Stimulated activated CD8-positive, alpha-beta memory T cell treated with anti-CD3 and anti-CD28 coated beads, Interleukin-4, amount 100 ng/mL, for 1 hour (primary cell): ENCODE results near the gene LRRC7.

Source experiments
- DNase-seq, 2 donors: peaks; one replicate each; pipeline ENCODE4 v3.0.0-alpha.2; 2020; ENCODE audit warnings: low read depth in 2 of 2, low spot score in 1 of 2

Gene LRRC7

DNA sequence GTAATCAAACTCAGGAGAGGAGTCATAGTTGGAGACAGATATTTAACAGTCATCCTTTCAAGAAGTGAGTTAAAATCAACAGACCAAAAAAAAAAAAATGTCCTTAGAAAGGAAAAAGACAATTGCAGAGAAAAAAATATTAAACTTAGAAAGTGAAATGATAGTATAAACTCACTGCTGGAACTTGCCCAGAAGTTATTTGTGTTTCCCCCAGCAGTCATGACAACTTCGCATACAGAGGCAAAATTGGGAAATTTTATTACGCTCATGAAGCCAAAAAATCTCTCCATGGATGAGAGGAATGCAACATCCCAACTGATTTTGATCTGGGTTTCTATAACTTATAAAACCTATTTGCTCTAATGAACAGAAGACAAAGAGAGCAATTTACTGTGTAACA lies 198.2 kb downstream of the LRRC7 start:
- no peak for DNase-seq

DNA sequence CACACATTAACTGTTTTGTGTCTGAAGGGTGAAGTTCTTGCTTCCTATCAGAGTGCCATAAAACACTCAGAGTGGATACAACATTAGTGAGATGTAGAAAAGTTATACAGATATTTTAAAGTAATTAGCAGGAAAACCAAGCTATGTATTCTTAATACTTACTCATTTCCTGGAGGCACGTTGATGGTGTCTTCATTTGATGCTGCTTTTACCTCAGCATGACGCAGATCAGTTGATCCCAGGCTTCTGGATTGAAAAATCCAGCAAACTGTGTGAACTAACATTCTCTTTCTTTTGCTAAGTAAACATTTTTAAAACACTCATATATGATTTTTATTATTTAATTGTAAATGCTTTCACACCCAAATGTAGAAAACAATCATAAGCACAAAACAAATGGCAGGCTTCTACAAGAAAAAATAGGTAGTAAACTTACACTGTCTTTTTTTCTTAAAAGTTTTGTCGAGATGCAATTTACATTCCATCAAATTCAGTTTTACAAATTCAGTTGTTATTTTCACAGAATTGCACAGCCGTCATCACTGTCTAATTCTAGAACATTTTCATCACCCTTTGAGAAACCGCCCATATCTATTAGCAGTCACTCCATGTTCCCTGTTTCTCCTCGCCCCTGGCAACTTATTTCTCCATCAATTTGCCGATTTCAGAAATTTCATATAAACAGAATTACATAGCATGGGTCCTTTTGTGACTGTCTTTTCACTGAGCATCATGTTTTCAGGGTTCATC lies 198.9 kb downstream of the LRRC7 start:
- no peak for DNase-seq

DNA sequence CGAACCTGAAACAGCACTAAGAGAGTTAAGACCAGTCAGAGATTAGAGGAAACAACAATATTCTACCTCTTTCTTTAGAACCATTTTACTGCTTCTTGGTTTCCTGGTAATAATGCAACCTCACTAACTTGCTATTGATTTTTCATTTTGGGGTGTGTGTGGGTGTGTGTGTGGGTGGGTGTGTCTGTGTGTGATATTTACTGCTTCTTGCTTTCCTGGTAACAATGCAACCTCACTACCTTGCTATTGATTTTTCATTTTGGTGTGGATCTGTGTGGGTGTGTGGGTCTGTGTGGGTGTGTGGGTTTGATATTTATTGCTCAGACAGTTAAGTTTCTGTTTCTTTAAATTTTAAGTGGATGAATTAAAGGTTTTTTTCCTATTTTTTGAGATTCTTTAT lies 208.8 kb downstream of the LRRC7 start:
- no peak for DNase-seq

- no peak for DNase-seq
Measured at GRCh38 chr1:69777423-69777822, 209.7 kb downstream of the LRRC7 start.

- DNase-seq: no peak
Measured at GRCh38 chr1:69777971-69778370, 210.2 kb downstream of the LRRC7 start.

- DNase-seq: no peak
Measured at GRCh38 chr1:69787151-69787550, 219.4 kb downstream of the LRRC7 start.

DNA sequence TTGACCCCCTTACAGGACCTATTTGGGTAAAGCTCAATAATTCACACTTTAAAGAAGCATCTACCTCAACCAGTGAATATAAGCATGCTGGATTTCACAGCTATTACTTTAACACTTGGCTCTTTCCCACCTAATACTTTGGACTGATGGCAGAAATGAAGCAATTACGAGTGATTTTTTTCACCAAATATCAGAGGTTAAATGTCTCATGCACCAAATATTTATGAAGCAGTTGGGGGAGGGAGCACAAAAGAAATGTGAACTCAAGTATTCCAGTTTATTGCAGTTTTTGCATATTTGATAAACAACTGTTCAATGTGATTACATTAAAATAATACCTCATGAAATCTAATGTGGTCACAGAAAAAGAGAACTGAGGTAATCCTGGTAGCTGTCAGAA lies 223.6 kb downstream of the LRRC7 start:
- no peak for DNase-seq

GRCh38 chr1:69794831-69795230 lies 227.1 kb downstream of the LRRC7 start:
- DNase-seq: no peak

DNA sequence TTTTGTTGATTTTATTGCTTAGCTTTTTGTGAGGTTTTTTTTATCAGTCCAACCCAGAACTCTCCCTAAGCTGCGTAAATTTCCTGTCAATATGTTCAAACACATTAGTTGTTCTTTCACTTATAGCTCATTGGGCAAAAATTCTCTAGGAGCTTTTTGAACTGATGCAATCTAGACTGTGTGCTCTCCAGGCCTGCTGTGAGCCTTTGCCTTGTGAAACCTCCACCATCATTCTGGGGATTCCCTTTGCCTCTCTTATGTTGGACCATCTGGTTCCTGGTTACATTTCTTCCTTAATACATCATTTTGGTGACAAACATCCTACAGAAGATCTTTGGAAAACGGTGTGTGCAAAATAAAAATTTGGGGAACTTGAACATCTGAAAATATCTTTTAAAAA lies 247.2 kb downstream of the LRRC7 start:
- no peak for DNase-seq

DNA sequence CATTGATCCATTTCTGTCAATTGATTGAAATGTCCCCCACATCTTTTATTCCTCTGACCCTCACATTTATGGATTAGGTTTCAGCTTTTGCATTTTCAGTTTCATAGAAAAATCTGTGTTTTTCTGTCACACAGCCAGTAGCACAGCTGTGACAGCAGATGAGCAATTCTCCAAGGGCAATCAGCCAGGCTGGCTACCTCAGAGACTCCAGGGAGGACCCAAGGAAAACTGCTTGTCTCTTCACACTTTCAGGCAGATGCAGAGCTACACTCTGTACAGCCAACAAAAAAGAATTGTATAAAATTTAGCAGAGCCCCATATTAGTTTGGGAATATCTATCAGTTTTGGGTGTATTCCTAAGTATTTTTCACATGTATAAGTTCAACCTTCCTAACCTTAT lies 257.2 kb downstream of the LRRC7 start:
- no peak for DNase-seq

DNA sequence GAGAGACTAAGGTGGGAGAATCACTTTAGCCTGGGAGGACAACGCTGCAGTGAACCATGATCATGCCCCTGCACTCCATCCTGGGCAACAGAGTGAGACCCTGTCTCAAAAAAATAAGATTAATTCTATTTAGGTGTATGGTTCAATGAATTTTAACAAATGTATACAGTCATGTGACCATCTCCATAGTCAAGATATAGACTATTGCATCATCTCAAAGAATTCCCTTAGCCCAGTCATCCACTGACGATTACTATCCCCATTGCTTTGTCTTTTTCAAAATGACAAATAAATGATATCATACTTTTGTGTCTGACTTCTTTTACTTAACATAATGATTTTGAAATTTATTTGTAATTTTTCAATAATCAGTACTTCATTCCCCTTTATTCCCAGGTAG lies 260.0 kb downstream of the LRRC7 start:
- no peak for DNase-seq

- no peak for DNase-seq
Measured at GRCh38 chr1:69833536-69833935, 265.8 kb downstream of the LRRC7 start.

DNA sequence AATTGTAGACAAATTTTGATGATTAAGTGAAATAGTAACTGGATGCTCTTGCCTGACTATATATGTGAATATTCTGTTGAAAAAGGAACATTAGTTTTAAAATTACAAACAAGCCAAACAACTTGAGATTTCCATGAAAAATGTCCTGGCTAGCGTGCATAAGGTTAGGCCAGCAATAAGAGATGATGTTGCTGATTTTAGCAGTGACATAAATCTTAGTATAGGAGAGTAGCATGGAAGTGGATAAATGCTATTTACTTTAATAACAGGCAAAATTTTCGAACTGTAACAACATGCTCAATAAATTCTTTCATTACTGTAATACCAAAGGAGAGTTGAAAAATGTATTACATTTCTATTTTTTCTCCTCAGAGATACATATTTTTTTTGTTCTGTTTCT lies 266.6 kb downstream of the LRRC7 start:
- no peak for DNase-seq

GRCh38 chr1:69835955-69836354 lies 268.2 kb downstream of the LRRC7 start:
- DNase-seq: no peak

DNA sequence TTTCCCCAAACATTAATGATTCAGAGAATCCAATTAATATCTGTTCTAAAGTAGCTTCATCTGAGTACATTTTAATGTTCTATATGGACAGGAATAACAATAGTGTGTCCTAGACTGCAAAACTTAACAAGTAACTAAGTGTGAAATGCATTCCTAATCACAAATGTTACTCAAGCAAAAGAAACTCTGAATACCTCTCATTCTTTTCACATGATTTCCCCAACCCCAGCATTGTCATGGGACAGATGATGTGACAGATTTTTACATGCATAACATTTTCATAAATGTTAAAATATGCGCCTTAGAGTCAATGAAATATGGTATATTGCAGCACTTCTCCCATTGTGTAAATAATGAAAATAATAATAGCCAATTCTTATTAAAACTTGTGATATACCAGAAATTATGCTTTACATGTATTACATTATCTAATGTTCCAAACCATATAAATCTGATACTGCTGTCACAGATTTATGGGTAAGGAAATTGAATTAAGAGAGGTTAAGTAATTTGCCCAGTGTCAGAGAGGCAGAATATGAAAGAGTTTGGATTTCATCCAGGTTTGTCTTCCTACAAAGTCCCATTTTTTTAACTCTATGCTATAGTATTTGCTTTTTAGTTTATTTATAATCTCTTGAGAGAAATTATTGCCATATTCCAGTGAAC lies 269.4 kb downstream of the LRRC7 start:
- no peak for DNase-seq

DNA sequence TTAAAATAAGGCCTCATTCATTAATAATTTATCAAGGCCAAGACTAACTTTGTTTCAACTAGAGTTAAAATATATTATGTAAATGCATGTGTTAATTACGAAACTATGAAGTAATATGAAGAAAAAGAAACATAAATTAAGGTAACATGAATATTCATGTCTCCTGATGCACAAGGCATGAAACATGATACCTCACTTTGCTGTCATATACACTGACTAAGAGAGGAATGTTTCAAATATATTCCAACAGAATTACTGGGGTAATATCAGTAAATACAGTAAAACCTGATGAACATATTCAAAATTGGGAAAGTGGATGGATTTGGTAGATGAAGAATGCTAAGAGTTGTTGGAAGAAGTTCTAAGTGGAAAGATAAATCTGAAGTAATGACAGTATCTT lies 274.6 kb downstream of the LRRC7 start:
- DNase-seq: no peak

DNA sequence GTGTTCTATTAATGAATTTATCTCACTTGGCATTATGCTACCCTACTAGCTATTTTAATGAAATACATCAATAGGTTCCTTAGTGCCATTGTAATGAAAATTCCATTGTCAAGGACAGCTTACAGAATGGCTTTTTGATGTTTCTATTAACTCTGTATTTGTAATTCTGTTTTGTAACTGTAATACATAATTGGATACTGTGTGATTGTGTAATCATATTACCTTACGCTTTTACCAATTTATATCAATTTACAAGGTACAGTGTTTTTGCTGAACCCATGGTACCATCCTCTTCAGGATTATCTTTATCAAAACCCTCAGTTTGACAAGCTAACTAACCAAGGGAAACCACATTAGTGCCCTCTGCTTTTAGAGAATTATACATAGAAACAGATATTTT lies 277.9 kb downstream of the LRRC7 start:
- DNase-seq: no peak

- no peak for DNase-seq
Measured at GRCh38 chr1:69846267-69846666, 278.5 kb downstream of the LRRC7 start.

- no peak for DNase-seq
Measured at GRCh38 chr1:69847670-69848069, 279.9 kb downstream of the LRRC7 start.

DNA sequence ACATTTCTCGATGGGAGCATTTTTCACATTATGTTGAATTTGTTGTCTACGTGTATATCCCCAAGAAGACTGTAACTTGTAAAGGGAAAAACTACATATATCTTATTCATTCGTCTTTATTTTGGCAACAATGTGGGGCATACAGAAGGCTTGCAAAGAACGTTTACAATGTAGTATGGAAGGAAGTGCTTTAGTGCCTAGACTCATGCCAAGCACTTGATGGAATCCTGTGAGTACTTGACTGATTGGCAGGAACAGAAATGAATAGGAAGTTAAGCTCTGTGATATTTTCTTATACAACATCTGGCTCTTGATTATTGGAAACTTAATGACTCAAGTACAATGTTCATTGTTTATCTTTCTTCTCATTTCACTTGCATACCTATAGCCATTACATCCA lies 284.4 kb downstream of the LRRC7 start:
- no peak for DNase-seq

DNA sequence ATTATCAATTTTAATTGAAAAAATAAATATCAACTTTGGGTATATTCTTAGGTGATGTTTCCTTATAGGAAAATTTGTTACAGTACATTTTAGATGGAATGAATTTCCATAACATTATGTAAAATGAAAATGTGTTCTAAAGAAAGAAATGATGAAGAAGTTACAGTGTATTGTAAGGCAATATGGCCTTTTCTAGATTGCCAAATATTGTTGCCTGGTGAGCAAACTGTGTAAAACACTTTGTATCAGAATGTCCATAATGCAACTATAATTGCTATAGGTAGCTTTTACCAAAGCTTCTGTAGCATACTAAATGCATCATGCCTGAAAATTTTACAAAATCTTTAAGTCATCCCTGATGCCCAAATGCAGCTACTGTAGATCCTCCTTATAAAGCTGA lies 285.0 kb downstream of the LRRC7 start:
- DNase-seq: no peak

DNA sequence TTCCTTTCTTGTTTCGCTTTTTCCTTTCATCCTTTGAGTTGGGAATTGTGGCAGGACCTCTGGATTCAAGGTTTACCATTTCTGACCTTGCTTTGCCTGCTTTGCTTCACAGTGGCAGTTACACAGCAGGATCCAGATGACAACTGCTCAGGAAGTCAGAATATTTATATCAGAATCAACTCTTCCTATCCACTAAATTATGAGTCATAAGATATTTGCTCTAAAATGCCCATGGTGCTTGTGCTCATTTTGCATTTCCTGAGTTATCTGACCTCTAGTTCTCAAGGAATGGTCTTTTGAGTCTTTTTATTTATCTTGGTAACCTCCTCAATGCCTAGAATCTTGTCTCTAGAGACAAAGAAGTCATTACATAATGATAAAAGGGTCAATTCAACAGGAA lies 290.8 kb downstream of the LRRC7 start:
- no peak for DNase-seq

DNA sequence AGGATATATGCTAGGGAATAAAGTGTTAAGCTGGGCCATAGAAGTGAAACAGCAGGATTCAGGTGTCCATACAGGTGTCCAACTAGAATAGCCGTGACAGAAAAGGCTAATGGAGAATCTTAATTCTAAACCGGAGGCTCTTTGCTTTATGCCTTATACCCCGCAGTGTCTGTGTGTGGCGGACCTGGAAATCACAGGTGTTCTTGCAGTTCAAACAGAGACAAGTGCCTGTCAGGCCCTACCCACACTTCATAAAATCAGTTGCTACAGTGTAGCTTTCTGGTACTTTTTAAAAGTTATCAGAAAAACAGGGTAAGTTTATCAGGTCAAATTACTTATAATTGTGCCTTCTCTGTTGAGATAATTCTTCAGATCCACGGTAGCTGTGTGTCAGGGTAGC lies 293.9 kb downstream of the LRRC7 start:
- no peak for DNase-seq
